ENCODE measurements around the gene FAM222A. TPM values are rescaled to one million over a fixed set of nuclear protein-coding genes. Genes with fewer than 3 reads are reported as not detected.
"Not testable (repeated sequence)": the region's sequence is repeated elsewhere in the genome, so short reads cannot be mapped to it uniquely, and the experiment has no call there.

FAM222A gene
- total and polyA plus RNA-seq, 12 donors: 9.2 to 57.8 (median 25.3) TPM

- 59 to 68% (median 62%) methylated on average over 11 of the region's 11 CpGs for WGBS, 4 donors
- H3K4me1 ChIP-seq (replicated peaks in 1 of 2): no peaks in the 10 kb centered on the region
- no peaks in the 10 kb centered on the region for H3K9me3 ChIP-seq (replicated peaks in 1 of 3)
- DNase-seq: no peak
- H3K36me3 ChIP-seq (replicated peaks in 1 of 2): no peaks in the 10 kb centered on the region
- H3K27me3 ChIP-seq: no peaks in the 10 kb centered on the region
- no peak for TF ChIP-seq CTCF (IDR thresholded peaks at IDR 0.05)
- no peak for TF ChIP-seq POLR2A (IDR thresholded peaks at IDR 0.05)
- intact Hi-C loops (cut with DNase I): loop anchor here in 1 of 2 donors (10.0 kb wide), 1 partner anchor 79 kb away; no protein-coding TSS in a partner anchor
- no peak overlapping the region for H3K4me3 ChIP-seq
- no peak overlapping the region for H3K27ac ChIP-seq
Measured at GRCh38 chr12:109693653-109694600, 19.7 kb upstream of the FAM222A start.

- WGBS, 4 donors: 63 to 89% (median 77%) methylated on average over 3 to 6 of the region's 6 CpGs
- H3K4me1 ChIP-seq (replicated peaks in 1 of 2); H3K9me3 ChIP-seq (replicated peaks in 1 of 3): not testable (repeated sequence)
Measured at GRCh38 chr12:109694629-109695028, 19.0 kb upstream of the FAM222A start.

GRCh38 chr12:109695416-109695815, 18.2 kb upstream of the FAM222A start:
- WGBS, 4 donors: 79 to 84% (median 83%) methylated on average over 12 of the region's 12 CpGs
- H3K4me1 ChIP-seq (replicated peaks in 1 of 2): no peaks in the 10 kb centered on the region
- H3K27ac ChIP-seq: no peak overlapping the region
- H3K9me3 ChIP-seq (replicated peaks in 1 of 3): no peaks in the 10 kb centered on the region
- no peak overlapping the region for H3K4me3 ChIP-seq
- H3K36me3 ChIP-seq (replicated peaks in 1 of 2): no peaks in the 10 kb centered on the region
- TF ChIP-seq CTCF (IDR thresholded peaks at IDR 0.05) (no peak), POLR2A (IDR thresholded peaks at IDR 0.05) (no peak)
- intact Hi-C loops (cut with DNase I): loop anchor here in 1 of 2 donors (10.0 kb wide), 1 partner anchor 81 kb away; no protein-coding TSS in a partner anchor
- H3K27me3 ChIP-seq: no peaks in the 10 kb centered on the region
- no peak for DNase-seq

More at GRCh38 chr12:109694629-109695028, 19.0 kb upstream of the FAM222A start:
- DNase-seq; H3K27me3 ChIP-seq; H3K36me3 ChIP-seq (replicated peaks in 1 of 2); H3K4me3 ChIP-seq; H3K27ac ChIP-seq: not testable (repeated sequence)
- intact Hi-C loops (cut with DNase I): loop anchor here in 1 of 2 donors (10.0 kb wide), 1 partner anchor 80 kb away; no protein-coding TSS in a partner anchor

- intact Hi-C loops (cut with DNase I): loop anchor here in 1 of 2 donors (10.0 kb wide), 1 partner anchor 81 kb away; no protein-coding TSS in a partner anchor
- Histone ChIP-seq H3K27ac (no peak overlapping the region), H3K36me3 (replicated peaks in 1 of 2) (no peaks in the 10 kb centered on the region), H3K27me3 (no peaks in the 10 kb centered on the region), H3K4me3 (no peak overlapping the region), H3K9me3 (replicated peaks in 1 of 3) (no peaks in the 10 kb centered on the region), H3K4me1 (replicated peaks in 1 of 2) (no peaks in the 10 kb centered on the region)
- TF ChIP-seq POLR2A (IDR thresholded peaks at IDR 0.05) (no peak), CTCF (IDR thresholded peaks at IDR 0.05) (no peak)
- DNase-seq: no peak
- WGBS, 4 donors: 44 to 61% (median 57%) methylated on average over 4 to 6 of the region's 6 CpGs
Measured at GRCh38 chr12:109695961-109696461, 17.6 kb upstream of the FAM222A start.
